Activated effector memory CD4-positive, alpha-beta T cell treated with anti-CD3 and anti-CD28 coated beads, Interleukin-2, amount 50 U/mL, for 16 hours (primary cell): ENCODE data around the gene TMEM123.
"Not testable (repeated sequence)": the region's sequence is repeated elsewhere in the genome, so short reads cannot be mapped to it uniquely, and the experiment has no call there.

Experiments used
- DNase-seq: peaks from one replicate; pipeline ENCODE4 v3.0.0-alpha.2; 2020

Gene TMEM123

DNA sequence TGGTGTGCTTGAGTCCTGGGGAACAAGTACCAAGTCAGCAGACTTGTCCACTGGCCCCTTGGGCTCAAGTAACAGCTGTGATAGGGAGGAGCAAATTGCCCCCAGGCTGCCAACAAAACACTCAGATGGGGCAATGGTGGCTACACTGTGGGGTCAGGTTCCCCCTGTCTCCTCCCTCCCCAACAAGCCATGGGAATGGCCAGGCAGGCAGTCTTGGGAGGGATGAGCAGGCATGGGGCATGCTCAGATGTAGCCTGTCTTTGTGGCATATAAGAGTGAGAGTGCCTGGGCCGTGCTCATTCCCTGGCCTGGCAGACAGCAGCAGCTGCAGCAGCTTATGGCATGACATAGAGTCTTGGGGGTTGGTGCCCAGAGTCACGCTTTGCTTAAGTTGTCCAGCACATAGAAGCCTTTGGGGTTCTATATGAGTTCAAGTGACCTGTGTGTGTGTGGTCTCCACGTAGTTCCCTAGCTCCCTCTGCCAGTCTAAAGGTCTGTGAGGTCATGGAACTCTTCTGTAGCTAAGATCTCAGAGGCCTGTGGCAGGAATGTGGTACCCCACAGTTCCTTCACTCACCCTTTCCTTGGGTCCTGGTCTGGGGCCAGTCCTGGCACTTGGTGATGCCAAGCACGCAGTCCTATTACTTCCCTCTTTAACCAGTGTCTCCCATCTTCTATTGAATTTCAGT is 60.9 kb downstream of the TMEM123 start:
- no peak for DNase-seq

DNA sequence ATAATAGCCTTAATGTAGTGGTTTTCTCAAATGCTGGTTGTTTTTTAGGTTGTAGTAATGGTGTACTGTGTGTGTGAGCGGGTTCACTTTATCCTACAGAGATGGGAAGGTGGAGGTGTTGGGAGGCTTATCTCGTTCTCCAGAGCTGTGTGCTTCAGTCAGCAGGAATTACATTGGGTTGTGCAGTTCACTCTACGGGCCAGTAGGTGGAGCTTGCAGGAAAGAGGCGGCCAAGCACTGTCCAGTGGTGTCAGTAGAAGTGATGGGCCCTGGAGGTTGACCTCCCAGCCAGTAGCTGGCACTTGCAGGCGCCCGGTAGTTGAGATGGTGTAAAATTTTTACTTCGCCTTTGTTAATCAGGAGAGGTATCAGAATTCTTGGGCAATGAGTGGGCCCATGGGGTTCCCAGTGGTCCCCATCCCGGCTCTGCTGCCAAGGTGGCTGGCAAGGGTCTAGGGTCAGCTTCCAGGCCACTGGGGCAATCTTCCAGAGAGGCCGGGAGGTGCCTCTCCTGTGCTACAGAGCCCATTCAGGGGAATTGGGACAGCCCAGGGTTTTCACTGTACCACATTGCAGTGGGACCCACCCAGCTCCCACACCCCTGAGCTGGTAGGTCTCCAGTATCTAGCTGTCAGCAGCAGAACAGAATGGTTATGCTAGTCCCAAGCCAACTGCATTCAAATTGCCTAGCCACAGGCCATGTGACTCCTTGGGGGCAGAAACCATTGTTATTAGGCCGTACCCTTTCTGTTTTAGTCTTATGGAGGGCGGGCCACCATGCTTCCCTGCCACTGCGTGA is 61.7 kb downstream of the TMEM123 start:
- peak; percentile 82 for DNase-seq

DNA sequence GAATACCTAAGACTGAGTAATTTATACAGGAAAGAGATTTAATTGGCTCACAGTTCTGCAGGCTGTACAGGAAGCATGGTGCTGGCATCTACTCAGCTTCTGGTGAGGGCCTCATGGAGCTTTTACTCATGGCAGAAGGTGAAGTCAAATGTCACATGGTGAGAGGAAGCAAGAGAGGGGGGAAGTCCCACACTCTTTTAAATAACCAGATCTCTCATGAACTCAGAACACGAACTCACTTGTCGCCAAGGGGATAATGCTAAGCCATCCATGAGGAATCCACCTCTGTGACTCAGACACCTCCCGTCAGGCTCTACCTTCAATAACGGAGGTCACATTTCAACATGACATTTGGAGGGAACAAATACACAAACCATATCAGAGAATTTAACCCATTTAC is 63.3 kb downstream of the TMEM123 start:
- no peak for DNase-seq

DNA sequence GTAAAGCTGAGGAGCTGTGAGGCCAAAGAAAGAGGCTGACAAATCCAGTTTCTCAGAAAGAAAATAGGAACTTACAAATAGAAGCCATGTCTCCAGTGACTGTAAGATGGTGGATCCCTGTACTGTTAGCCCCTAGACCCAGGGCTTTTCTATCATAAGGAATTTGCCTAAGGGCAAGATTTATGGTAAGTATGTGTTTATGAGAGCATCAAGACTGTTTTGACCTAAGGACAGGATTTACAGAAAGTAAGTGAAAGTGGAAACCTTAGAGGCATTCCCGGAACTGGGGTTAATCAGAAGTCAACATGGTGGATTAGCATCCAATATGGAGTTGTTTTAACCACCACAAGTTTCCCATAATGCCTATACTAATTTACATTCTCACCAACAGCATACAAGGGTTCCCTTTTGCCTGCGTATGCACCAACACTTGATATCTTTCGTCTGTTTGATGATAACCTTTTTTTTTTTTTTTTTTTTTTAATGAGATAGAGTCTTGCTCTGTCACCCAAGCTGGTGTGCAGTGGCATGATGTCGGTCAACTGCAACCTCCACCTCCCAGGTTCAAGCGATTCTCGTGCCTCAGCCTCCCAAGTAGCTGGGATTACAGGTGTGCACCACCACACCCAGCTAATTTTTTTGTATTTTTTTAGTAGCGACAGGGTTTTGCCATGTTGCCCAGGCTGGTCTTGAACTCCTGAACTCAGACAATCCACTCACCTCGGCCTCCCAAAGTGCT is 65.4 kb downstream of the TMEM123 start:
- DNase-seq = no peak

DNA sequence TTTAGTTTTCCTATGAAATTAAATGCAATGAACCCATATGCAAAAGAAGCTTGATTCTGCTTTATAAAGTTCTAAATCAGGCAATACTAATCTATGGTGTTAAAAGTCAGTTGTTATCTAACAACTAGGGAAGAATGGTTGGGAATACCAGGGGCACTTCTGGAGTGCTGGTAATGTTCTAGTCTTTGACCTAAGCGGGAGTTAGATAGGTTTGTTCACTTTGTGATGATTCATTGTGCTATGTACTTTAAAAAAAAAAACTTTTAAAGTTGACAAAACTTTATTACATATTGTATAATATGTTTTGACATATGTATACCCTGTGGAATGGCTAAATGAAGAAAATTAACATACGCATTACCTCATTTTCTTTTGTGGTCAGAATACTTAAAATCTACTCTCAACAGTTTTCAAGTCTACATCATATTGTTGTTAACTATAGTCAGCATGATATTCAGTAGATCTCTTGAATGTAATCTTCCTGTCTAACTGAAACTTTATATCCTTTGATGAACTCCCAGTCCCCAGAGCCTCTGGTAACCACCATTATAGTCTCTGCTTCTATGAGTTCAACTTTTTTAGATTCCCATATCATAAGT is 66.3 kb downstream of the TMEM123 start:
- DNase-seq = no peak

DNA sequence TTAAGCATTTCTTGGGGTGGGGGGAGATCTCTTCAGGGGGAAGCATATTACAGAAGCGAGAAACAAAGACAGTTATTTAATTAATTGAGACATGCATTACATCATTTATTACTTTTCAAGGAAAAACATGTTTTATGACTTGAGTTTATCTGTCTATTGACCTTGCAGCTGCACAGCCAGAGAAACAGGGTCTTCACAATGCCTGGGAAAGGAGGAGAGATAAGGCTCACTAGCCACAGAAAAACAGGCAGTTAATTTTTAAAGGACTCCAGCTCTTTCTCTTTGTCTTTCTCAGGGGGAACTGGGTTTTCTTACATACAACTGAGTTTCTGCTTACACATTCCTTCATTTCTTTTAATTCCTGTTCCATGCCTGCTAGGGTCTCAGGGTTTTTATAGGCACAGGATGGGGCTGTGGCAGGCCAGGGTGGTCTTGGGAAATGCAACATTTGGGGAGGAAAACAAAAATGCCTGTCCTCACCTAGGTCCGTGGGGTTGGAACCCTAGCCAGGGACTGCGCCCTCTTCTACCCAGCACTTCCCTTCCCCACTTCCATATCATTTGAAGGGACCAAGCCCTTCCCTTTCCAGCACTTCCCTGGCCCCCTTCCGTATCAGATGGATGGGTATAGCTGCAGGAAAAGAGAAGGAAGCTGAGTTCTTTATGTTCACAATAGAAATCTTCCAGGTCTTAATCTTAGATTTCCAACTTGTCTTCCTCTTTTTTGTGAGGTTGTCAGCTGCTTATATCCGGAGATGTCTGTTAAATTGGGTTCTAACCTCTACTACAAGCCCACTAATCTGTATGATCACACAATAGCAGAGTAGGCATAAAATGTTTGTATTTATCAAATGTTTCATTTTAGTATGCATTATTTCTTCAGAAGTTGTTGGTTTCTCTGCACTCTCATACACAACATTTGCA is 67.2 kb downstream of the TMEM123 start:
- DNase-seq = no peak

DNA sequence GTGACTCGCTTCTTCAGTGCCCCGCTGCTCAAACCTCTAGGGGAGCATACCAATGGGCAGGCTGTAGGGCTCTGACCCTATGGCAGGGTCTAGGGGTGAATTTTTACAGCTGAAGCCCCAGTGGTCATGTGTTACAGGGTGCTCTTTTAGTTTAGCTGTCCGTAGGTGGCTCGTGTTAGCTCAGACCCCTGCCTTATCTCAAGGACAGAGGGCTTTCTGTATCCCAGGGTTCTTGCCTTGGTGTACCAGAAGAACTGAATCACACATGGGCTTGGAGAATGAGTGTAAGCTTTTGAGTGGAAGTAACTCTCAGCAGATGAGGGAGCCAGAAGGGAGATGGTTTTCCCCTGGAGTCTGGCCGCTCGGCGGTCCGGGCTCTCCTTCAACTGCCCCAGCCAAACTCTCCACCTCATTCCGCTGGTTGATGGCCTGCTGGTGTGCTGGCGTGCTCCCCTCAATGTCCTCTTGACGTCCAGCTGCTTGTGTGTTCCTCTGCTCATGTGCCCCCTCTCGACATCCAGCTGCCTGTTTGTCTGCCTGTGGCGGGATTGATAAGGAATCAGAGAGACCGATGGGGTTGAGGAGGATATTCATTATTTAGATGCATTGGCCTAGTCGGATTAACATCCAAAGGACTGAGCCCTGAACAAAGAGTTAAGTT is 68.0 kb downstream of the TMEM123 start:
- no peak for DNase-seq

DNA sequence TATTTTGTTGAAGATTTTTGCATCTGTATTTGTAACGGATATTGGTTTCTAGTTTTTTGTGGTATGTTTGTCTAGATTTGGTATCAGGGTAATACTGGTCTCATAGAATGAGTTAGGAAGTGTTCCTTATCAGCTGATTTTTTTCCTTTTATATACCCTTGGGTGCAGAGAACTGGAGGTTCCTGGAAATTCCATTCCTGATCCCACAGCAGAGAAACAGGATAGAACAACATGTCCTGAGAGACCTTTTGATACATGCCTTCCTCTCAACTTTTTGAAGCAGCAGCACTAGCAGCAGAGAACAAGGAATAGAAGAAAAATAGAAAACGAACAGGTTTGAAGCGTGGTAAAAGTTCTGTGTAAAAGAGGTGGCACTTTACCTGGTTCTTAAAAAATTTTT is 68.7 kb downstream of the TMEM123 start:
- no peak for DNase-seq

DNA sequence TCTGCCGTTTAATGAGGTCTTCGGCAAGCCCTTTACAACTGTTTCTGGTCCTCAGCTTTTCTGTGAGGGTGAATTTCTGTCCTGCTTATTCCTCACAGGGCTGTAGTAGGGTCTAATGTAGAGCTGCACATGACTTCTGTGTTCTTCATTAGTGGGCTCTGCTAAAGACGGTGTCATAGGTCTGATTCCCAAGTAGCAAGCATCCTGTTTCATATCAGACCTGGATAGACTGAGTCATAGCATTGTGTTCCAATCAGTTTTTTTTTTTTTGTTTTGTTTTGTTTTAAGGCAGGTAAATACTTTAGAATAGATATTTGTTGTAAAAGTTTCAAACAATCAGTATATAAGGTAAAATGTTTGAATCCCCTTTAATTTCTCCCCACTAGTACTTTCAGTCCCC is 70.2 kb downstream of the TMEM123 start:
- no peak for DNase-seq

DNA sequence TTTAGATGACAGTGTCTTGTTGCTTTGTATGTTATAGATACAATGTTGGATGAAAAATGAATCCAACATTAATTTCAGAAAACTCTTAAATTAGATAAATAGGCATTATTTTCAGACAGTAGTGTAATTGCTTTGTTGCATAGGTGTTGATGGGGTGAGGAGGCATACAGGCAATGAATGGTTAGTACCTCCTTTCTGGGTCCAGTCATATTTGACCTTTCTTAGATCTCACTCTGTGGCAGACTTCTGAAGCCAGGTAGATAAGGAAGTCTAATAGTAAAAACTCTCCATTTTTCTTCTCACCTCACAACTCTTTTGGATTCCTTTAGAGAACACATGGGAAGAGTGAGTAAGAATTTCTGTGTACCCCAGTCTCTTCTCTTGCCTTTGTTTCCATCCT is 73.7 kb downstream of the TMEM123 start:
- no peak for DNase-seq

DNA sequence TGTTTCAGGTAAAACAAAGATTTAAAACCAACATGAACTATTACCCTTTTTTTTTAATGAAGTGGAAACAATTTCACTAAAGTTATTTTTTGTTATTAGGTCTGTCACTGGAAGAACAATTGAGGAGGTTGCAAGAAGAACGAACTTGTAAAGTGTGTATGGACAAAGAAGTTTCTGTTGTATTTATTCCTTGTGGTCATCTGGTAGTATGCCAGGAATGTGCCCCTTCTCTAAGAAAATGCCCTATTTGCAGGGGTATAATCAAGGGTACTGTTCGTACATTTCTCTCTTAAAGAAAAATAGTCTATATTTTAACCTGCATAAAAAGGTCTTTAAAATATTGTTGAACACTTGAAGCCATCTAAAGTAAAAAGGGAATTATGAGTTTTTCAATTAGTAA is 74.7 kb downstream of the TMEM123 start:
- no peak for DNase-seq

DNA sequence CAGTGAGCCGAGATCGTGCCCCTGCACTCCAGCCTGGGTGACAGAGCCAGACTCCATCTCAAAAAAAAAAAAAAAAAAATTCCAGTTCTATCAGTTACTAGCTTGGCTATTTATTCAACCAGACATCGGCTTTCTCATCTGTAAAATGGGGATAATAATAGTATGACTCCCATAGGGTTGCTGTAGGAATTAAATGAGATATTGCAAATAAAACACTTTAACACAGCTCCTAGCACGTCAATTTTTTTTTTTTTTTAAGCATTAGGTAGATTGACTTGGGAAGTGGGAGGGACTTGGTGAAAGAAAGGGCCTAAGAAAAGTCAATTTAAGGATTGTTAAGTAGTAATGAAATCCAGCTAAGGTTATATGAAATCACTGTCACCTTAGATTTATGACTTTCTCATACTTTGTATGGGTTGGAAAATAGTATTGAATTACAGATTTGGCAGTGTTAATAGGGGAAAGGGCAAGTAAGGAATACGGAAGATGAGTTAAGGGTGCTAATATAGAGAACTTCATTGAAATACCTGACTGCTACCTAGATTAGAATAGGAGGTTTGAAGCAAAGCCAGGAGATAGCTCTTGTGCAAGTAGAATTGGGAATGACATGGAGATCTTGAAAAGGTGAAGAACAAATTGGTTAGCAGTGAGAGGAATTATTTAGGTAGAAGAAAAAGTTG is 76.7 kb downstream of the TMEM123 start:
- DNase-seq = no peak

DNA sequence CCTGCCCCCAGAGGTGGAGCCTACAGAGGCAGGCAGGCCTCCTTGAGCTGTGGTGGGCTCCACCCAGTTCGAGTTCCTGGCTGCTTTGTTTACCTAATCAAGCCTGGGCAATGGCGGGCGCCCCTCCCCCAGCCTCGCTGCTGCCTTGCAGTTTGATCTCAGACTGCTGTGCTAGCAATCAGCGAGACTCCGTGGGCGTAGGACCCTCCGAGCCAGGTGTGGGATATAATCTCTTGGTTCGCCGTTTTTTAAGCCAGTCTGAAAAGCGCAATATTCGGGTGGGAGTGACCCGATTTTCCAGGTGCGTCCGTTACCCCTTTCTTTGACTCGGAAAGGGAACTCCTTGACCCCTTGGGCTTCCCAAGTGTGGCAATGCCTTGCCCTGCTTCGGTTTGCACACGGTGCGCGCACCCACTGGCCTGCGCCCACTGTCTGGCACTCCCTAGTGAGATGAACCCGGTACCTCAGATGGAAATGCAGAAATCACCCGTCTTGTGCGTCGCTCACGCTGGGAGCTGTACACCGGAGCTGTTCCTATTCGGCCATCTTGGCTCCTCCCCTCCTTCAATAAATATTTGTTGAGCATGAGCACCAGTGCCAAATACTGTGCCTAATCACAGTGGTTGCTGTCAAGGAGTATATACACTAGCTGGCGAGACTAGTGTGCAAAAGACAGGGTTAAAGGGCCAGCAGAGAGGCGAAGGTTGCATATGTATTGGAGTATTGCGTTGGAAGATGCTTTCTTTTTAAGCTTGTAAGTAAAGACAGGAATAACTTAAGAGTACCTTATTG is 77.7 kb downstream of the TMEM123 start:
- DNase-seq = not testable (repeated sequence)

DNA sequence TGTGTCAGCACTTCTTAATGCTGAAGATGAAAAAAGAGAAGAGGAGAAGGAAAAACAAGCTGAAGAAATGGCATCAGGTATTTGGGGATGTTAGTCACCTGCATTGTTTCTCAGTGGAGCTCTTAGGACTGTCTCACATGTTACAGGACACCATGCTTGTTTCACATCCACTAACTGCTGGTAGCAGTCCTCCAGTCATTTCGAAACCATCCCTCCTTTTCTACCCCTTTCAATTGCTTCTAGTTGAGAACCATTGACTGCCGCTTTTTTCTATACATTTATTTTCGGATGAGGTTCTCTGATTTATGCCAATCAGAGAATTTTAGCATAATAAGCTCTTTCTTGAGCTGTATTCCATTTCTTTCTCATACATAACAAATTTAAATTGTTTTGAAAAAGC is 84.1 kb downstream of the TMEM123 start:
- DNase-seq = no peak

DNA sequence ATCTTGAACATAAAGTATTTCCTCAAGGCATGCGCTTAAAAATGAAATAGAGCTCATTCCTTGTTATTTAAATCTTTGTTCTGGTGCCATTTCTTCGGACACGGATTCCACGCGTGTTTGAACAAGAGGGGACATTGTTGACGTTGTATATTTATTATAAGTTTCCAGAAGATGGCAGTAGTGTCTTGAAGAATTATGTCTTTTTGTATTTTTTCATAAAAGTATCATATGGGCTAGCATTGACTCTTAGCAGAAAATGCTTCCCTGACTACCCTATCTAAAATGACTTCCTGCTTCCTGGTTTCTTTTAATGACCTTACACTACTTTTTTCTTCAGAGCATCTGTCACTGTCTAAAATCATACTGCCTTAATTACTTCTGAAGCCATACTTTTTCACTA is 85.2 kb downstream of the TMEM123 start:
- no peak for DNase-seq

DNA sequence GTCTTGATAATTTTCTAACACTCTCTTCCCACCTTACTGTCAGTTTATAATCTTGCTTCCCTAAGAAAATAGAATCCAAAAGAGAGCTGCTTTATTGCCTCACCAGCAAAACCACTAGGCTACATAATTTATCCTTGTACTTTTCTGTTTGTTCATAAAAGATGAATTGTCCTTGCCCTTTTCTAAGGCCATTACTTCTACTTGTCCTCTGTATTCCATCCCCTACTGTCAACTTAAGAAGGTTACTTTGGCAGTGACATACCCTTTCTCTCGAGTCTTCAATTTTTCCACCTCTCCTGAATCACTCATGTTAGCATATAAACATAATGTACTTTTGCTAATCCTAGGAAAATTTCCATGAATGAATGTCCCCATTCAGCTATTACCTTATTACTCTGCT is 87.6 kb downstream of the TMEM123 start:
- no peak for DNase-seq

DNA sequence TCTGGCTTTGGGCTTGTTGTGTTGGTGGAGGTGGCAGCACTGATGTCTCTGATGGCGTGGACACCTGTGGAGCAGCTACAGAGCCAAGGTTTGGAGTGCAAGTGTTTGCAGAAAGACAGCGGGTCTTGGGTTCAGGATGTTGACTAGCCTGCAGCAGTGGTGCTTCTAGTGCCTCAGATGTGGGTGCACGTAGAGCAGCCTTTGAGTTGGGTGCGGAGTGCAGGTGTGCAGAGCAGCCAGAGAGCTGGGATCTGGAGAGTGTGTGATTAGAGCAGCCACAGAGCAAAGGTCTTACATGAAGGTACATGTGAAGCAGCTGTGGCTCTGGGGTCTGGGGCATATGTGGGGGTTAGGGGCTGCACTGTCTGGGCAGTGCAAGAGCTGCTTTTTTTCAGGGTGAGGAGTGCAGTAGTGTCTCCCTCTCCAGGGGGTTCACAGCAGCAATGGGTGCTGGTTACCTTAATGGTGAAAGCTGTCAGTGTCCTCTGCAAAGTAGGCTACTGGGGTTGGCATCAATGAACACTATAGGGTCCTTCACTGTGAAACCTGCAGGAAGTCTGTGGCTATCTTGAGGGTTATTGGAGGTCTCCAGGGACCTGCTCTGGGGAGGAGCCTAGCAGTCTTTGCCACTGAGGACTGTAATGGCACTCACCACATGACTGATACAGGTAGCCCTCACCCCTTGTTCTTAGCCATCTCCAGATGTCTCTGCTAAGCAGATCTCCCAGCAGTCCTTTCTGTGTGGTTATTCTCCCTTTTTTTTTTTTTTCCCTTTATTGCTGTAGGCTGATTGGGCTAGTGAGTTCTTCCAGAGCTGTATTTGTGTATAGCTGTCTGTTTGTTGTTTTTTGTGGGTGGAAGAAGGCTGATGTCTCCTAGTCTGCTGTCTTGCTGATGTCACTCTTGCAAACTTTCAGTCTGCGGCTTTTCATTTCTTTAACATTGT is 91.2 kb downstream of the TMEM123 start:
- peak; percentile 67 for DNase-seq

DNA sequence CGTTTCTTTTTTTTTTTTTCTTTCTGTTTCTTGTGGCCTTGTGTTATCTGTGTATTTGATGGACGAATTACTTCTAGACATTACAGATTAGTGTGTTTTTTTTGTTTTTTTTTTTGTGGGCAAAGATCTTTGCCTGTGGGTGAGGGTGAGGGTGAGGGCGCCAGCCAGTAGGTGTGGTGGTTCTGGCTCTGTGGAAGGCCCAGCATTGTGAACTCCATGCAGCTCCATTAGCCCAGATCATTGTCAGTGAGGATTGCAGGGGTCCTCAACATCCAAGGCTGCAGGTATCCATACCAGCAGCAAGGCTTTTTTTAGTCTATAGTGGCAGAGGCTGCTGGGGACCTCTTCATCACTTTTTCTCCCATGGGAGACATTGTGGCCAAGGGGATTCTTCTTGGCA is 91.9 kb downstream of the TMEM123 start:
- no peak for DNase-seq

DNA sequence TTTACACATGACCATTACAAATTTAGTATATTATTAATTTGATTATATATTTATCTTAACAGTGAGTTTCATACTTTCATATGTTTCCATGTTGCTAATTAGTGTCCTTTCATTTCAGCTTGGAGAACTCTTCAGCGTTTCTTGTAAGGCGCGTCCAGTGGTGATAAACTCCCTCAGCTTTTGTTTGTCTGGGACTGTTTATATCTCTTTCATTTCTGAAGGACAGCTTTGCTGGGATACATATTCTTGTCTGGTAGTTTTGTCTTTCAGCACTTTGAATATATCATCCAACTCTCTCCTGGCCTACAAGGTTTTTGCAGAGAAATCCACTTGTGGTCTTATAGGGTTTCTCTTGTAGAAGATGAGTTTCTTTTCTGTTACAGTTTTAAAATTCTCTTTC is 93.2 kb downstream of the TMEM123 start:
- no peak for DNase-seq
